ENCODE data around the gene ADRA2A. TPM values are rescaled to one million over a fixed set of nuclear protein-coding genes. Genes with fewer than 3 reads are reported as not detected.

ADRA2A gene
- 0.22 and 2.0 TPM in 2 replicates for total RNA-seq

GRCh38 chr10:111076682-111077478, at the start of gene ADRA2A:
Gene ADRA2A (plus strand): TSS chr10:111077029. CDS start chr10:111077997, 968 bp downstream.

Other genes starting within 250 kb of the ADRA2A start
- gene PDCD4, start 205.1 kb upstream of the ADRA2A start, total RNA-seq = 35.5 and 60.0 TPM in 2 replicates
- 28.5 and 28.9 TPM in 2 replicates for gene BBIP1, start 157.8 kb upstream of the ADRA2A start, total RNA-seq
- gene SHOC2, start 157.4 kb upstream of the ADRA2A start, total RNA-seq = 50.1 and 67.0 TPM in 2 replicates